HepG2 (cell line): ENCODE results near the gene C20orf204. TPM values are rescaled to one million over a fixed set of nuclear protein-coding genes. Genes with fewer than 3 reads are reported as not detected.

Source experiments
- ATM ChIP-seq: fragments of 450-650 bp; IDR thresholded peaks from 2 replicates; pipeline ENCODE4 v1.7.1; 2017; ENCODE audit warnings: mild to moderate bottlenecking, borderline replicate concordance
- KLF16 ChIP-seq, 2 experiments: sonication (generic) in 1 of 2; formaldehyde crosslinking in 1 of 2; IDR thresholded peaks; 2 replicates each; pipeline versions ENCODE4 v1.6.1 to v1.8.0; 2016 to 2023; ENCODE audit warnings: missing genetic modification reagents in 2 of 2, missing compliant biosample characterization in 1 of 2
- REL ChIP-seq: sonication (generic); formaldehyde crosslinking; conservative IDR thresholded peaks from 2 replicates; pipeline ENCODE4 v1.8.0; 2022; ENCODE audit warnings: mild to moderate bottlenecking, missing genetic modification reagents, moderate library complexity
- THAP11 ChIP-seq: IDR thresholded peaks from 2 replicates; pipeline ENCODE4 v1.6.1; 2016; ENCODE audit warnings: missing biosample characterization, missing genetic modification reagents
- U2AF2 ChIP-seq: fragments of 200-400 bp; formaldehyde crosslinking; IDR thresholded peaks from 2 replicates; pipeline ENCODE4 v1.6.1; 2017; ENCODE audit warnings: low read depth, mild to moderate bottlenecking, low read length
- ZBTB21 ChIP-seq: sonication (generic); formaldehyde crosslinking; IDR thresholded peaks from 2 replicates; pipeline ENCODE4 v1.4.0; 2020; ENCODE audit warnings: missing genetic modification reagents
- ZC3H4 ChIP-seq: sonication (generic); formaldehyde crosslinking; IDR thresholded peaks from 2 replicates; pipeline ENCODE4 v1.4.0; 2020; ENCODE audit warnings: missing genetic modification reagents, borderline replicate concordance
- ZNF138 ChIP-seq: sonication (generic); formaldehyde crosslinking; IDR thresholded peaks from 2 replicates; pipeline ENCODE4 v1.5.0; 2020; ENCODE audit warnings: mild to moderate bottlenecking, low read depth, missing genetic modification reagents
- ZNF20 ChIP-seq: sonication (generic); formaldehyde crosslinking; IDR thresholded peaks from 2 replicates; pipeline ENCODE4 v1.4.0; 2020; ENCODE audit warnings: mild to moderate bottlenecking, moderate library complexity, missing genetic modification reagents
- ZNF563 ChIP-seq: sonication (generic); formaldehyde crosslinking; IDR thresholded peaks from 2 replicates; pipeline ENCODE4 v1.8.0; 2022; ENCODE audit warnings: mild to moderate bottlenecking, moderate library complexity, missing genetic modification reagents
- ZNF749 ChIP-seq: sonication (generic); formaldehyde crosslinking; IDR thresholded peaks from 2 replicates; pipeline ENCODE4 v1.8.0; 2022; ENCODE audit warnings: mild to moderate bottlenecking, missing genetic modification reagents, moderate library complexity, borderline replicate concordance
- ZSCAN21 ChIP-seq: sonication (generic); formaldehyde crosslinking; IDR thresholded peaks from 2 replicates; pipeline ENCODE4 v1.8.0; 2022; ENCODE audit warnings: mild to moderate bottlenecking, missing genetic modification reagents, moderate library complexity, borderline replicate concordance
- polyA plus RNA-seq, 8 experiments: library from polyadenylated mRNA; depleted of rRNA in 3 of 8; stranded (reverse) in 7 of 8; unstranded in 1 of 8; fragments of >200 nt; fragmentation: Illumina TruSeq in 4 of 8; extraction: Trizol in 4 of 8; gene quantifications; 2 replicates each; pipeline versions ENCODE4 v1.2.1 to v1.2.3, GENCODE V29; 2011 to 2016; ENCODE audit warnings: low read depth in 4 of 8, missing spikeins in 1 of 8, mixed read lengths in 1 of 8; ENCODE audit not compliant: insufficient read depth in 1 of 8
- total RNA-seq, 5 experiments: library from RNA; depleted of rRNA; stranded (reverse); fragments of >200 nt; fragmentation: Illumina TruSeq; extraction: Trizol; gene quantifications; 2 replicates each; pipeline ENCODE4 v1.2.3, GENCODE V29; 2016; ENCODE audit warnings: low read depth in 1 of 5
- TF ChIP-seq, protein P1 (sequence below): sonication (generic); formaldehyde crosslinking; conservative IDR thresholded peaks from 2 replicates; pipeline ENCODE4 v1.4.0; 2020; ENCODE audit warnings: missing genetic modification reagents
- TF ChIP-seq, protein P2 (sequence below): sonication (generic); formaldehyde crosslinking; conservative IDR thresholded peaks from 2 replicates; pipeline ENCODE4 v1.4.0; 2020; ENCODE audit warnings: missing genetic modification reagents
- TF ChIP-seq, protein P3 (sequence below): sonication (generic); formaldehyde crosslinking; conservative IDR thresholded peaks from 2 replicates; pipeline ENCODE4 v1.5.0; 2020; ENCODE audit warnings: missing genetic modification reagents
- TF ChIP-seq, protein P4 (sequence below), 2 experiments: sonication (generic) in 1 of 2; formaldehyde crosslinking in 1 of 2; IDR thresholded peaks; 2 replicates each; pipeline versions ENCODE4 v1.6.1 to v1.9.0; 2014 to 2022; ENCODE audit warnings: antibody characterized with exemption in 1 of 2, borderline replicate concordance in 1 of 2, inconsistent platforms in 1 of 2, low read depth in 1 of 2, missing genetic modification reagents in 1 of 2

C20orf204 gene
- total and polyA plus RNA-seq, 2 of the 13 experiments (the other 11 are each of a cell fraction or from before 2014, with no cell fraction given) = 22.1 to 80.0 TPM

DNA sequence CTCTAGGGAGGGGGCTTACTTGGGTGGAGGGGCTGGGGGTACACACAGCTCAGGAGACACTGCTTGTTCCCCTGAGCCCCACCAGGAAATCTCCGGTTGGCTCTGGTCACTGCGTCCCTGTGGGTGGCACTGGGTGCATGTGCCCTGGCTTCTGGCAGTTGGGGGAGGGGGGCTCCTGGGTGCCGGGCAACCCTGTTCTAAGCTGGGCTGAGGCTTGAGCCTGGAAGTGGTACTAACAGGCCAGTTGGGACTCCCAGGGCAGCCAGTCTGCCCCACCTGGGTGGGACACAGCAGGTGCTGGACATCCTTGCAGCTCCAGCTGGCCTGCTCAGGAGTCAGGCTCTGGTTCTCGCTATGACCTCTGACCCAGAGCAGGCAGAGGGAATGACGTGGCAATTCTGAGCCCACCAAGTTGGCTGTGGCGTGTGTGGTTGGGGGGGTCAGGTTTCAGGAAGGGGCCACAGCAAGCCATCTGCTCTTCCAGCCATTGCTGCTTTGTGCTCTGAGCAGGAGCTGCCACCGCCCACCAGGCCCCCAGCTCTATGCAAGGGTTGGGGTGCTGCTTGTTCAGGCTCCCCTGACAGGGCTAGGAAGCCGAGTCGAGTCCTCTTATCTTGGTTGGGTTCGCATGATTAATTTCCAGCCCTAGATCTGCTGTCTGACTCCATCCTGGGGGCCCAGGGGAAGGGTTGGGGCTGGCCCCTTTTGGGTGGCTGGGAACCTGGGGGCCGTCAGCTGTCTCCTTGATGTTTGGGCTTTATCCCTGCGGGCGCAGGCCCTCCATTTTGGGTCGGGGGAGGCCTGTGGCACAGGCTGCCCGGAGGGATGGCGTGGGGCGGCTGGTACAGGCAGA, 590 bp downstream of the C20orf204 start (continued):
- TF ChIP-seq, protein P1, sequence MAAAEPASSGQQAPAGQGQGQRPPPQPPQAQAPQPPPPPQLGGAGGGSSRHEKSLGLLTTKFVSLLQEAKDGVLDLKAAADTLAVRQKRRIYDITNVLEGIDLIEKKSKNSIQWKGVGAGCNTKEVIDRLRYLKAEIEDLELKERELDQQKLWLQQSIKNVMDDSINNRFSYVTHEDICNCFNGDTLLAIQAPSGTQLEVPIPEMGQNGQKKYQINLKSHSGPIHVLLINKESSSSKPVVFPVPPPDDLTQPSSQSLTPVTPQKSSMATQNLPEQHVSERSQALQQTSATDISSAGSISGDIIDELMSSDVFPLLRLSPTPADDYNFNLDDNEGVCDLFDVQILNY (CRISPR knock-in tag) = no peak; the same call in 1 of the 2 replicates
- peak; percentile 79; the same call in 1 of the 2 replicates for TF ChIP-seq ZBTB21 (CRISPR knock-in tag)
- no peak for TF ChIP-seq U2AF2
- no peak for TF ChIP-seq ATM
- 0 out of 2 replicates have a peak, but pooled peaks have one; percentile 61 for TF ChIP-seq ZNF138 (CRISPR knock-in tag)
- TF ChIP-seq ZNF563 (CRISPR knock-in tag) = peak; percentile 94; the same call in 1 of the 2 replicates
- TF ChIP-seq, protein P2, sequence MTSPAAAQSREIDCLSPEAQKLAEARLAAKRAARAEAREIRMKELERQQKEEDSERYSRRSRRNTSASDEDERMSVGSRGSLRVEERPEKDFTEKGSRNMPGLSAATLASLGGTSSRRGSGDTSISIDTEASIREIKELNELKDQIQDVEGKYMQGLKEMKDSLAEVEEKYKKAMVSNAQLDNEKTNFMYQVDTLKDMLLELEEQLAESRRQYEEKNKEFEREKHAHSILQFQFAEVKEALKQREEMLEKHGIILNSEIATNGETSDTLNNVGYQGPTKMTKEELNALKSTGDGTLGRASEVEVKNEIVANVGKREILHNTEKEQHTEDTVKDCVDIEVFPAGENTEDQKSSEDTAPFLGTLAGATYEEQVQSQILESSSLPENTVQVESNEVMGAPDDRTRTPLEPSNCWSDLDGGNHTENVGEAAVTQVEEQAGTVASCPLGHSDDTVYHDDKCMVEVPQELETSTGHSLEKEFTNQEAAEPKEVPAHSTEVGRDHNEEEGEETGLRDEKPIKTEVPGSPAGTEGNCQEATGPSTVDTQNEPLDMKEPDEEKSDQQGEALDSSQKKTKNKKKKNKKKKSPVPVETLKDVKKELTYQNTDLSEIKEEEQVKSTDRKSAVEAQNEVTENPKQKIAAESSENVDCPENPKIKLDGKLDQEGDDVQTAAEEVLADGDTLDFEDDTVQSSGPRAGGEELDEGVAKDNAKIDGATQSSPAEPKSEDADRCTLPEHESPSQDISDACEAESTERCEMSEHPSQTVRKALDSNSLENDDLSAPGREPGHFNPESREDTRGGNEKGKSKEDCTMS (CRISPR knock-in tag) = no peak
- TF ChIP-seq, protein P3, sequence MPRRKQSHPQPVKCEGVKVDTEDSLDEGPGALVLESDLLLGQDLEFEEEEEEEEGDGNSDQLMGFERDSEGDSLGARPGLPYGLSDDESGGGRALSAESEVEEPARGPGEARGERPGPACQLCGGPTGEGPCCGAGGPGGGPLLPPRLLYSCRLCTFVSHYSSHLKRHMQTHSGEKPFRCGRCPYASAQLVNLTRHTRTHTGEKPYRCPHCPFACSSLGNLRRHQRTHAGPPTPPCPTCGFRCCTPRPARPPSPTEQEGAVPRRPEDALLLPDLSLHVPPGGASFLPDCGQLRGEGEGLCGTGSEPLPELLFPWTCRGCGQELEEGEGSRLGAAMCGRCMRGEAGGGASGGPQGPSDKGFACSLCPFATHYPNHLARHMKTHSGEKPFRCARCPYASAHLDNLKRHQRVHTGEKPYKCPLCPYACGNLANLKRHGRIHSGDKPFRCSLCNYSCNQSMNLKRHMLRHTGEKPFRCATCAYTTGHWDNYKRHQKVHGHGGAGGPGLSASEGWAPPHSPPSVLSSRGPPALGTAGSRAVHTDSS = no peak
- 0 out of 2 replicates have a peak, but pooled peaks have one; percentile 35 for TF ChIP-seq REL (CRISPR knock-in tag)
- TF ChIP-seq KLF16 (CRISPR knock-in tag; IDR thresholded peaks at IDR 0.05) = no peak
- TF ChIP-seq ZNF749 (CRISPR knock-in tag) = peak; percentile 42; the same call in 1 of the 2 replicates
- TF ChIP-seq ZNF20 = no peak
- TF ChIP-seq THAP11 (CRISPR knock-in tag) = peak; percentile 12; the same call in 1 of the 2 replicates
- TF ChIP-seq ZSCAN21 (CRISPR knock-in tag) = peak; percentile 76
- TF ChIP-seq ZC3H4 (CRISPR knock-in tag) = peak; percentile 84
- TF ChIP-seq, protein P4, sequence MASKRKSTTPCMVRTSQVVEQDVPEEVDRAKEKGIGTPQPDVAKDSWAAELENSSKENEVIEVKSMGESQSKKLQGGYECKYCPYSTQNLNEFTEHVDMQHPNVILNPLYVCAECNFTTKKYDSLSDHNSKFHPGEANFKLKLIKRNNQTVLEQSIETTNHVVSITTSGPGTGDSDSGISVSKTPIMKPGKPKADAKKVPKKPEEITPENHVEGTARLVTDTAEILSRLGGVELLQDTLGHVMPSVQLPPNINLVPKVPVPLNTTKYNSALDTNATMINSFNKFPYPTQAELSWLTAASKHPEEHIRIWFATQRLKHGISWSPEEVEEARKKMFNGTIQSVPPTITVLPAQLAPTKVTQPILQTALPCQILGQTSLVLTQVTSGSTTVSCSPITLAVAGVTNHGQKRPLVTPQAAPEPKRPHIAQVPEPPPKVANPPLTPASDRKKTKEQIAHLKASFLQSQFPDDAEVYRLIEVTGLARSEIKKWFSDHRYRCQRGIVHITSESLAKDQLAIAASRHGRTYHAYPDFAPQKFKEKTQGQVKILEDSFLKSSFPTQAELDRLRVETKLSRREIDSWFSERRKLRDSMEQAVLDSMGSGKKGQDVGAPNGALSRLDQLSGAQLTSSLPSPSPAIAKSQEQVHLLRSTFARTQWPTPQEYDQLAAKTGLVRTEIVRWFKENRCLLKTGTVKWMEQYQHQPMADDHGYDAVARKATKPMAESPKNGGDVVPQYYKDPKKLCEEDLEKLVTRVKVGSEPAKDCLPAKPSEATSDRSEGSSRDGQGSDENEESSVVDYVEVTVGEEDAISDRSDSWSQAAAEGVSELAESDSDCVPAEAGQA (IDR thresholded peaks at IDR 0.05; ENCODE audit: low read depth) = 0 out of 2 replicates have a peak, but pooled peaks have one; percentile 10
- TF ChIP-seq, protein P4 (CRISPR knock-in tag; IDR thresholded peaks at IDR 0.05; ENCODE audit: borderline replicate concordance) = no peak
